NAMALWA (cell line): ENCODE data around the gene SLC6A6.
"Not testable (repeated sequence)": the region's sequence is repeated elsewhere in the genome, so short reads cannot be mapped to it uniquely, and the experiment has no call there.

Source experiments
- DNase-seq: peaks from one replicate; pipeline ENCODE4 v3.0.0-alpha.2; 2015; ENCODE audit warnings: low spot score

The SLC6A6 gene

DNA sequence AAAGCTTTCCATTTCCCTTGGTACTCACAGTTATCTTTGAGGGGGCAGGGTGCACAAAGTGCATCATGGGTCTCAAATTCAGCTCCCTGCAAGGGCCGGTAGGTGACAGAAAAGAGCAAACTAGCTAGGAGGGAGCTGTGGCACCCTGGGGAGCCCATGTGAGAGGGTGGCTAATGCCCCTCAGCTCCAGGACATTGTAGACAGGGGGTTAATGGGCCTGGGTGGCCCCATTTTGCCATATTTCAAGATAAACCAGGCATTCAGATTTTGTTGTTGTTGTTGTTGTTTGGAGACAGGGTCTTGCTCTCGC is 3.7 kb upstream of the SLC6A6 start:
- peak; percentile 52 for DNase-seq

DNA sequence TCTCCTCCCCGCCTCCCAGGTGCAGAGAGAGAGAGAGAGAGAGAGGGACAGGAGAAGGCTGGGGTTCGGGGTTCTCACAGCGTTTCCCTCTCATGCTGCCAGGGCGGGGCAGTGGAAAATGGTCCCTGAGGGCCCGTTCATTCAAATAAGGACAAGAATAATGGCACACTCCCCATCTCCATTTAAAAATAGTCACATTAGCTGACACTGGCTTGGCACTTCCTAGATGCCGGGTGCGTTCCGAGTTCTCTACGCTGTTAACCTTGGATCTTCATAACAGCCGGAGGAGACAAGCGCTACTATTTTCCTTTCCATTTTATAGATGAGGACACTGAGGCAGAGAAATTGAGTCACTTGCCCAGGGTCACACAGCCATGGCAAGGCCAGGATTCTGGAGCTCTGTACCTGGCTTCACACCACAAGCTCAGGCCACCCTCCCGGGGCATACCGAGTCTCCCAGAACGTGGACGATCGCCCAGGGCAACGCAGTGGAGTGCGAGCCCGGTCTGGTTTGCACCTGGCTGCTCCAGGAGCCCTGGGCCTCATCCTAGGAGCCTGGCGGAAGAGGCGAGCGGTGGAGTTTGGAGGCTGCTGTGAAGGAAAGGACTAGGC is 608 bp upstream of the SLC6A6 start:
- no peak for DNase-seq

GRCh38 chr3:14403619-14404155 is 1.3 kb downstream of the SLC6A6 start:
- DNase-seq, result no peak

GRCh38 chr3:14404186-14404585 is 1.8 kb downstream of the SLC6A6 start:
- no peak for DNase-seq

DNA sequence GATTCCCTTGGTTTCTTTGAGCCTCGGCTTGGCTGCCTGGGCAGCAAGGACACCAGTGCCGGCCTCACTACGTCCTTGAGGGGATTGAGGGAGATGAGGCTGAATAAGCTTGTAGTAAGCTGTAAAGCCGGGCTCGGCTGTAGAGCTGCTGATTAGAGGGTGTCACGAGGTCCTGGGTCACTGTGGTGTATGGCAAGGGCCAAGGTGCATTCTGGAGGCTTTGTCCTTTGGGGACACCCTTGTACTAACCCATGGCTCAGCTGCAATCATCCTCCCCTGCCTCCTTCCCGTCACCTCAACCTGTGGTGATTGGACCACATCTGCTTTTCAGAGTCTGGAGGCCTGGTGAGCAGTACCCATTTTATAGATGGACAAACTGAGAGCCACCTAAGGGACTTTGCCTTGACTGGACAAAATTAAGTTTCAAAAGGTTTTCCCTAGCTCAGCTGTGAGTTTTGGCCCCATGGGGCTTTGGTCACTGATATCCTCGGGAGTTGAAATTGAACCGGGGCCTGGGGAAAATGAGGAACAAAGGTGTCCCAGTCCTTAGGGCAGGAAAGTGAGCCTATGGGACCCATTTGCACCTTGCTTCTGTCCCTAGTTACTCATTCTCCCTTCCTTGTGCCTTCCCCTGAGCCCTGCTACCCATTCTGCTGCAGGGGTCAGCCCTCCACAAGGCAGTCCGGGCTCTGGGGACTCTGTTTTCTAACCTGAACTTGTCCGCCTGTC is 2.4 kb downstream of the SLC6A6 start:
- DNase-seq, result no peak

DNA sequence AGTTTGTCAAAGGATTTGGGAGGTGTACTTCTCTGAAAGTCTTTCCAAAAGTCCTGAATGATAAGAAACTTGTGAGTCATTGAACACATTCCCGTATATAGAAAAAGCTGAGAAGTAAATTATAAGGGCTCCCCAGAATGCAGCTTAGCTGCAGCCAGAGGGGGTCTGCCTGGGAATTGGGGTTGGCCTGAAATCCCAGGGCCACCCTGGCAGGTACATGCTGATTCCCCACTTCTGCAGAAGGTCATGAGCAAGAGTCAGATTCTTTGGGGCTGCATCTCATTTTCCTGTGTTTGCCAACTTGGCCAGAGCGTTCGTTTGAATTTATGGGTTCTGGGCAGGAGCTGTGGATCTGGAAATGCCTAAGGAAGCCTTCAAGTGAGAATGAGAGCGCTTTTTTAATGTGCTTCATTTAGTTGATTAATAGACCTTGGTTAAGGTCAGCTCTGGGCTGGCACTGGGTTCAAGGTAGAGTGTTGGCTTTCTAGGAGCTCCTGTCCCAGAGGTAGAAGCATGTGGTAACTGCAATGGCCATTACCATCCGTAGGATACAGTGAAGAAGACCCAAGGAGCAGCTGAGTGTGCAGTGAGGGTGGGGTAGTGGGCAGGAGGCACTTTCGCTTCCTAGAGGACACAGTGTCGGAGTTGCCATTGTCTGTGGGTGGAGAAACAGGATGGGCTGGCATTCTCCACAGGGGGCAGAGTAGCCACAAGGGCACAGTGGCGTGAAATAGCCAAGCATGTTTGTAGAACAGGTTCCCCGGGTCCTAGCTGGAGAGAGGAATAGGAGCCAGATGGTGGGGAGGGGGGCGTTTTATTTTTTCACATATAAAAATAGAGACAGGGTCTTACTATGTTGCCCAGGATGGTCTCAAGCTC is 3.2 kb downstream of the SLC6A6 start:
- DNase-seq, result no peak

DNA sequence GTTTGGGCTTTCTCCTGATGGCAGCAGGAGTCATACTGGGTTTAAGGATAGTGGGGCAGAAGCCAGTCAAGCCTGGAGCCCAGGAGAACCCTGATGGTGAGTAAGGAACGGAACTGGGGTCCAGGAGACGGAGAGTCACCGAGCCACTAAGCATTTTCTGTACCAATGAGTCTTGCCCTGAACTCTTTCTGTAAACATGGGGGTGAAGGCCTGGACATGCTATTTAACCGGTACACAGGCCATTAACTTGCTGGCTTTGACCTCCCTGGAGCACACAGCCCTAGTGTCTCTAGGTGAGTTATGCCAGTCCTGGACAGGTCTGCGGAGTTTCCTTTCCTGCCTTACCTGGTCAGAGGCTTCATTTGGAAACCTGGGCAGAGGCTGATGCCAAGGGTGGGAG is 3.9 kb downstream of the SLC6A6 start:
- DNase-seq, result no peak

GRCh38 chr3:14406766-14407165 is 4.4 kb downstream of the SLC6A6 start:
- no peak for DNase-seq

DNA sequence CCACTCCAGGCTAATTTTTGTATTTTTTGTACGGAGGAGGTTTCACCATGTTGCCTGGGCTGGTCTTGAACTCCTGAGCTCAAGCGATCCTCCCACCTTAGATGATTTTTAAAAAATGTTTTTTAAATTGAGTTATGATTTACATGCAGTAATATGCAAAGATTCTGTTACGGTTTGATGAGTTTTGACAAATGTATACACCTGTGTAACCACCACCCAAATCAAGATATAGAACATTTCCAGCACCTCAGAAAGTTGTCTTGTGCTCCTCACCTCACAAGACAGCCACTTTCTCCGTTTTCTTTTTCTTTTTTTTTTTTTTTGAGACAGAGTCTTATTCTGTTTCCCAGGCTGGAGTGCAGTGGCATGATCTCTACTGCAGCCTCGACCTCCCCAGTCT is 4.8 kb downstream of the SLC6A6 start:
- DNase-seq, result no peak

DNA sequence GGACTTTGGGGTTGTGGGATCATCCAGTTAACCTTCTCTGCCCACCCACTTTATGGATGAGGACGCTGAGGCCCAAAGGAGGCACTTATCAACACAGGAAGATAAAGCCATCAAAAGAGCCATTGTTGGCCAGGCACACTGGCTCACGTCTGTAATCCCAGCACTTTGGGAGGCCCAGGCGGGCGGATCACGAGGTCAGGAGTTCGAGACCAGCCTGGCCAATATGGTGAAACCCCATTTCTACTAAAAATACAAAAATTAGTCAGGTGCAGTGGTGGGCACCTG is 7.3 kb downstream of the SLC6A6 start:
- not testable (repeated sequence) for DNase-seq

- DNase-seq, result no peak
These were observed 7.7 kb downstream of the SLC6A6 start for GRCh38 chr3:14410106-14410502.

DNA sequence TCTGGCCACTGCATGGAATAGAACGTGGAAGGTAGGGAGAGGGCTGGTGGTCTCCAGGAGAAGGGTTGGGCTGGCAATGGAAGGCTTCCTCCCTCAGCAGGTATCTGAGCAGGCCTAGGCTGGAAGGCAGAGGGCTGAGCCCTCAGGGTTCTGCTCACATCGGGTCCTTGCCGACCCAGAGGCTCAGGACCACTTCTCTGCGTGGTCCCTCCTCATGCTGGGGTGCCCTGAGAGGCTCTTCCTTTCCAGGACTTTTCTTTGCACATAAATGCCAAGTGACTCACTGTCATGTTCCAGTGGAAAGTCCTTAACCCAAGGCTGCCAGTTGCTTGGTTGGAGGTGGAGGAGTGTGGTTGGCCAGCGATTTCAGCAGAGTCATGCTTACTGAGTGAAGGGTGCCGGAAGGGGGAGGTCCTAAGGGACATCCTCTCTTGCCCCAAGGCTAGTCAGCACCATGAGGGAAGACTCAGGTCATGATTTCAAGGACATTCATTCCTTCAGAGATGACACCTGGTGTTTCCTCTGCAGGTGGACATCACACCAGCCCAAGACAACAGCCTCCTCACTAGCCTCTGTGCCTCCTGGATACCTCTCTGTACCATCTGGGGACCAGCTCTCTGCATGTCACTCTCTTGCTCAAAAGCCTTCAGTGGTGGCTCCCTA is 8.2 kb downstream of the SLC6A6 start:
- DNase-seq, result no peak

DNA sequence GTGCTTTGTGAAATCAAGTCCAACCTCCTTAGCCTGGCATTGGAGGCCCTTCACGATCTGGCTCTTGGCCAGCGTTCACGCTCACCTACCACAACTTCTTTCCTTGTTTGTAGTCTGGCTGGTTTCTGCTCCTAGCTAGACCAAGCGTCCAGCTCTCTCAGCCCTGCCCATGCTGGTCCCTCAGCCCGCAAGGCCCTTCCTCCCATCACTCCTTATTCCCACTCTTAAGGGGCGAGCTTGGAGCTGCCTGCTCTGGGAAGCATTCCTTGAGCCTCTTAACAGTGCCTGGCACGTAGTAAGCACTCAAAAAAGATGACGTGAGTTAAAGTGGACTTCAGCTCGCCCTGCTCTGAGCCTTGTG is 8.7 kb downstream of the SLC6A6 start:
- DNase-seq, result no peak

DNA sequence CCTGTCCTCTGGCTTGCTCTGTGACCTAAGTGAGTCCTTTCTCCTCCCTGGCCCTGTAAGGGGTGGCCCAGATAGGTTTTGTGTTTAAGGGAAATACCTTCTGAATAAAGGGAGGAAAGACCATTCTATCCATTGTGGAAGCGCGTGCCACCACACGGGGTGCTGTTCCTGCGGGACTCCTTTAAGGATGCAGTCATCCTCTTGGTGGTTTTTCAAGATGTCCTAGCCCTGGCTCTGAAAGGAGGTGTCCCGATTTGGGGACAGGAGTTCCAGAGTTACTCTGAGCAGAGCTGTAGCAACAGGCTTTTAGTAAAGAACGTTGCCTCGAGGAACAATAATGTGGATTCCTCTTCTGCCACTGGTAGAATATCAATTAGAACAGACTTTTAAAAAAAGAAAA is 9.6 kb downstream of the SLC6A6 start:
- DNase-seq, result no peak

GRCh38 chr3:14412831-14413380 is 10.5 kb downstream of the SLC6A6 start:
- DNase-seq, result no peak

- no peak for DNase-seq
These were observed 11.1 kb downstream of the SLC6A6 start for GRCh38 chr3:14413381-14414071.

GRCh38 chr3:14414846-14415464 is 12.5 kb downstream of the SLC6A6 start:
- DNase-seq, result no peak

DNA sequence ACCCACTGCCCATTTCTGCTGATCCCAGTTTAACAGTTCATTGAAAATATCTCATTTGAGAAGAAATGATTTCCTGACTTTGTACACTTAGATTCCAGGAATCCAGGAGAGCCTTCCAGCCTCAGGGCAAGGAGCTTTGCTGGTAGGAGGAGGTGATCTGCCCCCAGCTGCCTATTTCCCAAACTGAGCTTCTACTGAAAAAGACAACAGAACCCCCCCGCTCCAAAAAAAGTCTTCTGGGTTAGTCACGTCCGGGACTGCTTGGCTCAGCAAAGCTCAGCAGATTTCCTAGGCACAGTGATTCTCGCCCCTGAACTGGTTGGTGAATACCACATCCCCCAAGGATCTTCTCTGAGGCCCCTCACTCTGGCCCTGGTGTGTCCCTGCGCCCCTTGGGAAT is 13.1 kb downstream of the SLC6A6 start:
- DNase-seq, result no peak

DNA sequence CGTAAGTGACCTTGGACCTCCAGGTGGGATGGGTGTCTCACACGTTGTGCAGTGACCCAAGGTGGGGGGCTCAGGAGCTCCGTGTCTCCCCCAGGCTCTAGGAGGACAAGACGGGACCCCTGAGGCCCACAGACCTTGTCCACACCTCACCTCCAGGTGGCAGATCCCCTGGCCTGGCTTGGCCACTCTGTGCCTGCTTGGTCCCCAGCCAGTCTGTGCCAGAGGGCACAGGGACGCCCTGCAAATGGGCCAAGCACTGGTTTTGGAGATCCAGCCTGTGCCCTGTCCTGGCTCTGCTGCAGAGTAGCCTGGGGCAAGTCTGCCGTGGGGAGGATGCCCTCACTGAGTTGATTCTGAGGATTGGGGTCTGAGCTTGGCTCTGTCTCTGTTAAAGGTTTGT is 14.0 kb downstream of the SLC6A6 start:
- no peak for DNase-seq

GRCh38 chr3:14418296-14419250 is 16.2 kb downstream of the SLC6A6 start:
- DNase-seq, result no peak
